ENCODE results near the gene SIX1.

DNA sequence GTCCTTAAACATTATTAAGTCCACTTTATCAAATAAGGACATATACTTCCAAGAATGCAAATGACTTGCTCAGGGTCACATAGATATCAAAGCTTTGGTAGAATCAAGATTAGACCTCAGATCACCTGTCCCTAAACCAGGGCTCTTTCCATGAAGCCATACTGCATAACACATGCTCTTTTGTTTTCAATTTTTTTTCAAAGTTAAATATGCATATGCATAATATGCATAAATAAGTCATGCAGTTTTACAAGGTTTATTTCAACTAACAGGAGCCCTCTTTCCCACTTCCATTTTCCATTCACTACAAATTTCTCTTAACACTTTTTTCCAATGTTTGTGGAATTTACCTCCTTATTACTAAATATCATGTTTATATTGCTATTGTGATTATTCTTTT is 53.1 kb downstream of the SIX1 start:
- TF ChIP-seq, protein P1, sequence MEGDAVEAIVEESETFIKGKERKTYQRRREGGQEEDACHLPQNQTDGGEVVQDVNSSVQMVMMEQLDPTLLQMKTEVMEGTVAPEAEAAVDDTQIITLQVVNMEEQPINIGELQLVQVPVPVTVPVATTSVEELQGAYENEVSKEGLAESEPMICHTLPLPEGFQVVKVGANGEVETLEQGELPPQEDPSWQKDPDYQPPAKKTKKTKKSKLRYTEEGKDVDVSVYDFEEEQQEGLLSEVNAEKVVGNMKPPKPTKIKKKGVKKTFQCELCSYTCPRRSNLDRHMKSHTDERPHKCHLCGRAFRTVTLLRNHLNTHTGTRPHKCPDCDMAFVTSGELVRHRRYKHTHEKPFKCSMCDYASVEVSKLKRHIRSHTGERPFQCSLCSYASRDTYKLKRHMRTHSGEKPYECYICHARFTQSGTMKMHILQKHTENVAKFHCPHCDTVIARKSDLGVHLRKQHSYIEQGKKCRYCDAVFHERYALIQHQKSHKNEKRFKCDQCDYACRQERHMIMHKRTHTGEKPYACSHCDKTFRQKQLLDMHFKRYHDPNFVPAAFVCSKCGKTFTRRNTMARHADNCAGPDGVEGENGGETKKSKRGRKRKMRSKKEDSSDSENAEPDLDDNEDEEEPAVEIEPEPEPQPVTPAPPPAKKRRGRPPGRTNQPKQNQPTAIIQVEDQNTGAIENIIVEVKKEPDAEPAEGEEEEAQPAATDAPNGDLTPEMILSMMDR (IDR thresholded peaks at IDR 0.05), result no peak
- no peak for TF ChIP-seq POLR2AphosphoS5 (IDR thresholded peaks at IDR 0.05)

Measured in gastroesophageal sphincter (tissue), 3 donors.